T-helper 1 cell (primary cell): ENCODE data around the gene RCN1.
A peak's percentile ranks its signal among the peaks of the same experiment; 100 is the strongest.
"Not testable (repeated sequence)": the region's sequence is repeated elsewhere in the genome, so short reads cannot be mapped to it uniquely, and the experiment has no call there.

Source experiments
- DNase-seq, 5 donors: peaks; one replicate each; pipeline ENCODE4 v3.0.0-alpha.2; 2012 to 2020

RCN1 gene

GRCh38 chr11:32113920-32114203 lies 23.0 kb downstream of the RCN1 start:
- no peak for DNase-seq

- DNase-seq, result no peak
These were observed 24.6 kb downstream of the RCN1 start for GRCh38 chr11:32115446-32115845.

DNA sequence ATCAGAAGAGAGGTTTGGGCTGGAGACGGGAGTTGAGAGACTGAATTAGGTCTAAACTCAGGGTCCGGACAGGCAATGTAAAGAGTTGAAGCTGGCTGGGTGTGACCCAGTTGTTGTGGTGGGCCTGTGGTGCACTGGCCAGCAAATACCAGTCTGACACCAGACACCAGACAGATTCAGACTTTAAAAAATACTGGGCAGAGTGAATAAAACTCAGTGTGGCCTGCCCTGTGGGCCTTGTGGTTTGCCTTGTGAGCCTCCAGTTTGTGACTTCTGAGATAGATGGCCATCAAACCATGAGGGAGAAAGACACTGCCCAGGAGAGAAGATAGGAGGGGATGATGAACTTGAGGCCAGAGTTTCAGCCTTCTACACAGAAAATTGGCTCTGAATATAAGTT lies 25.8 kb downstream of the RCN1 start:
- DNase-seq, result no peak

GRCh38 chr11:32118025-32118974 lies 27.4 kb downstream of the RCN1 start:
- no peak for DNase-seq

DNA sequence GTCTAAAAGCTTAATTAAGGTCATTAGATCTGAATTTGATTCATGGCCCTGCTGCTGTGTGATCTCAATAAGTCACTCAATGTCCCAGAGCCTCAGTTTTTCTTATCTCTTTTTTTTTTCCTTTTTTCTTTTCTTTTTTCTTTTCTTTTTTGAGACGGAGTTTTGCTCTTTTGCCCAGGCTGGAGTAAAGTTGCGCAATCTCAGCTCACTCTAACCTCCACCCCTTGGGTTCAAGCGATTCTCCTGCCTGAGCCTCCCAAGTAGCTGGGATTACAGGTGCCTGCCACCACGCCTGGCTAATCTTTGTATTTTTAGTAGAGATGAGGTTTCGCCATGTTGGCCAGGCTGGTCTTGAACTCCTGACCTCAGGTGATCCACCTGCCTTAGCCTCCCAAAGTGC lies 28.3 kb downstream of the RCN1 start:
- DNase-seq, result not testable (repeated sequence)

- peak in 1 of 5 donors; percentile 4 for DNase-seq
These were observed 30.1 kb downstream of the RCN1 start for GRCh38 chr11:32121012-32121411.

GRCh38 chr11:32122200-32122599 lies 31.3 kb downstream of the RCN1 start:
- no peak for DNase-seq

- no peak for DNase-seq
These were observed 40.4 kb downstream of the RCN1 start for GRCh38 chr11:32131321-32131720.

- DNase-seq, result no peak
These were observed 45.8 kb downstream of the RCN1 start for GRCh38 chr11:32136657-32137056.

- DNase-seq, result no peak
These were observed 46.4 kb downstream of the RCN1 start for GRCh38 chr11:32137263-32137662.

- no peak for DNase-seq
These were observed 47.0 kb downstream of the RCN1 start for GRCh38 chr11:32137869-32138268.

GRCh38 chr11:32138902-32139301 lies 48.0 kb downstream of the RCN1 start:
- DNase-seq, result no peak

DNA sequence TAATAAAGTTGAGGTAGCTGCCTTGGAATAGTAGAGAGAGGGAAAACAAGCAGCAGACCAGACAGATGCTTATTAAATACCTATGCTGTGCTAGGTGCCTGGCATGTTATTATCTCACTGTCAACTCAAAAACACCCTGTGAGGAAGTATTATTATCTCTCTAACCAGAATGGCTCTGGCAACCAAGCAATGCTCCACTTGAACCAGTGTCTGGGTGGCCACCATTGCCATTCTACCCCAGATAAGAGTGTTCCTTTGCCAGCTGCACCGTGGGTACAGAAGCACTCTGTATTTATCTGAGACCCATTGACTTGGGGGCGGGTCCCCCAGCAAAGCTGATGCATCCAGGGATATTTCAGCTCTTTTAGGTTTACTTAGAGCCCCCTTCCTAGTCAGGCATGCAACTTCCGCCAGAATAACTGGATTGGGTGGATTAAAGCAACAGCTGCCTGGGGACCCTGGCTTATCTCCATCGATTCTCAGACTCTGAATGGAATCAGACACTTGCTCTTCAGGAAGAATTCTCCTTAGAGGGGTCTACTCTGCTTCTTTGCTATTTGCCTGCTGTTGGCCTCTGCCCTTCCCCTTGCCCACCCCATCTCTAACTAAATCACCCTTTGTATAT lies 49.1 kb downstream of the RCN1 start:
- DNase-seq, result no peak

- DNase-seq, result no peak
These were observed 51.1 kb downstream of the RCN1 start for GRCh38 chr11:32141745-32142546.

DNA sequence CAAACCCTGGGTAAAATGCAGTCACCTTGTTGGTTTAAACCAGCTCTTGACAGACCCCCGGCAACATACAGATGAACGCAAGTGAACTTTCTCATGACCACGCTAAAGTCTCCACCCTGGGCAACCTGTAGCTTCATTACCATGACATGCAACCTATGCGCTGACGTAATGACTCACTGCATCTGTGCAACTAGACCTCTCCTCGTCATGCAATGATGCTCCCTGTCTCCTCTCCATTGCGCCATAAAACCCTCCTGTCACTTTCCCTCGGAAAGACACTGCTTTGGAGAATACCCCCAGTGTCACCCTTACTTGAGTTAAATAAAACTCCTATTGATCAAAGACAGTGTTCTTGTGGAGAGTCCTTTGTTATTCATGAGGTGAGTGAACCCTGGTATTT lies 52.5 kb downstream of the RCN1 start:
- DNase-seq, result no peak

GRCh38 chr11:32145282-32145681 lies 54.4 kb downstream of the RCN1 start:
- no peak for DNase-seq

DNA sequence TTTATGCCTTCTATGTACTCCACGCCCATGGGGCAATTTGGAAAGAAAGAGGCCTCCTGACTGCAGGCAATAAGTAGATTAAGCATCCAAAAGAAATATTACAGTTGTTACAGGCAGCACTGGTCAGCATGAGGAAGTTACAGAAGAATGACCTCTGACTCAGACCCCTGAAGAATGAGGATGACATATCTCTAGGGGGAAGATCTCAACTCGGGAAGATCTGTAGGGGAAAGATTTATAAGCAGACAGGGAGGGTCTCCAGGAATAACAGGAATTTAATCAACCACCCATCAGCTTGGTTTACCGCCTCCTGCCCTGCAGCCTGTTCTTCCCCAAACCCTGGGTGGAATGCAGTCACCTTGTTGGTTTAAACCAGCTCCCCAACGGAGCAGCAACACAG lies 58.0 kb downstream of the RCN1 start:
- no peak for DNase-seq

DNA sequence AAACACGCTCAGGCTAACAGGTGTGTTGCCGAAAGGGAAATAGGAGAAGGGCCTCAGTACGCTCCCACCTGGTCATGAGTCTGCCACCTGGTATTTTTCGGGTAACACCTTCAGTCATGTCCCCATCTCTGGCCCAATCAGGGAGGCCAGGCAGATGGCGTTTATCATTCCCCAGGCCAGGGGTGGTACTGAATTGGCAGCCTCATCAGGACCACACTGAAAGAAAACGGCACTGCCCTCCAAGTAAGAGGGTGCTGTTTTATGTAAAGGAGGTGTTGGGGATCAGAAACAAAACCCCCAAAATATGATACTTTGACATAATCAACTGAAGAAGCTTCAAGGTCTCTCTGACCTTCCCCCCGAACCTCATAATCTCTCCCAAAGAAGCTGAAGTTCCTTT lies 58.9 kb downstream of the RCN1 start:
- no peak for DNase-seq

- DNase-seq, result no peak
These were observed 60.2 kb downstream of the RCN1 start for GRCh38 chr11:32151027-32151426.

DNA sequence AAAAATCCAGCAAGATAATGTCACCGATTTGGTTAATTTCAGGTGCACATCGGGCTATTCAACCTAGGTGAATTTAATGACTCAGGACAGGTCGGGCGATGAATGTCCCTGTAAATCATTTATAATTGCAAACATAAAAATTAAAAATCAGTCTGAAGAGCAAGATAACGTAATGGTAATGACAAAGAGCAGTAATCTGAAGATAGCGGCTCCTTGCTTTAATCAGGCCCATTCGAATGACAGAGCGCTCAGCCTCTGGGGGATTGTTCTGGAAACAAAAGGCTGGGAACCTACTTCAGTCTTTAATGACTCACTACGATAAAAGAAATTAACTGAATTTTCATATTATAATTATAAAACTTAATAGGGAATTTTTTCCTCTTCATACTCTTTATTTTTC lies 61.3 kb downstream of the RCN1 start:
- no peak for DNase-seq

- DNase-seq, result no peak
These were observed 61.9 kb downstream of the RCN1 start for GRCh38 chr11:32152821-32153220.

- DNase-seq, result no peak
These were observed 62.9 kb downstream of the RCN1 start for GRCh38 chr11:32153747-32154146.

GRCh38 chr11:32154275-32154674 lies 63.4 kb downstream of the RCN1 start:
- DNase-seq, result no peak
